HUES48 (cell line): ENCODE data around the gene TICRR.

ENCODE experiments used
- H3K27ac ChIP-seq: one replicate; pipeline ENCODE4 v1.7.0; 2013; ENCODE audit warnings: low read depth, low read length, inconsistent platforms
- H3K27me3 ChIP-seq: 2 replicates; pipeline ENCODE4 v1.6.1; 2013; ENCODE audit warnings: mild to moderate bottlenecking, low read length; ENCODE audit not compliant: control insufficient read depth, insufficient read depth
- H3K36me3 ChIP-seq: 2 replicates; pipeline ENCODE4 v1.6.1; 2013; ENCODE audit warnings: low read length; ENCODE audit not compliant: control insufficient read depth, insufficient read depth
- H3K4me1 ChIP-seq: 2 replicates; pipeline ENCODE4 v1.6.1; 2013; ENCODE audit warnings: mild to moderate bottlenecking, low read length; ENCODE audit not compliant: control insufficient read depth, insufficient read depth
- H3K4me3 ChIP-seq: 2 replicates; pipeline ENCODE4 v1.5.1; 2013; ENCODE audit warnings: mild to moderate bottlenecking, low read depth, low read length
- H3K9ac ChIP-seq: 2 replicates; pipeline ENCODE4 v1.6.1; 2013; ENCODE audit warnings: mild to moderate bottlenecking, low read depth, low read length, moderate library complexity
- H3K9me3 ChIP-seq: 2 replicates; pipeline ENCODE4 v1.6.1; 2013; ENCODE audit warnings: low read length; ENCODE audit not compliant: control insufficient read depth, insufficient read depth

TICRR gene

GRCh38 chr15:89629829-89630228, 54.6 kb downstream of the TICRR start:
- Histone ChIP-seq H3K27ac (no peak overlapping the region), H3K9me3 (peaks cover 15% of the 10 kb centered on the region), H3K27me3 (no peaks in the 10 kb centered on the region), H3K4me1 (no peaks in the 10 kb centered on the region), H3K36me3 (peaks cover 87% of the 10 kb centered on the region), H3K9ac (no peak overlapping the region), H3K4me3 (no peak overlapping the region)

- Histone ChIP-seq H3K9ac (no peak overlapping the region), H3K4me3 (no peak overlapping the region), H3K27me3 (no peaks in the 10 kb centered on the region), H3K9me3 (peaks cover 15% of the 10 kb centered on the region), H3K36me3 (peaks cover 82% of the 10 kb centered on the region), H3K4me1 (no peaks in the 10 kb centered on the region), H3K27ac (no peak overlapping the region)
These were observed 55.0 kb downstream of the TICRR start for GRCh38 chr15:89630260-89630659.

GRCh38 chr15:89630974-89631901, 56.0 kb downstream of the TICRR start:
- Histone ChIP-seq H3K4me1 (no peaks in the 10 kb centered on the region), H3K4me3 (no peak overlapping the region), H3K9me3 (peaks cover 15% of the 10 kb centered on the region), H3K27ac (no peak overlapping the region), H3K36me3 (peaks cover 73% of the 10 kb centered on the region), H3K27me3 (no peaks in the 10 kb centered on the region), H3K9ac (no peak overlapping the region)

GRCh38 chr15:89631902-89632264, 56.6 kb downstream of the TICRR start:
- Histone ChIP-seq H3K9ac (no peak overlapping the region), H3K27ac (no peak overlapping the region), H3K36me3 (peaks cover 66% of the 10 kb centered on the region), H3K27me3 (no peaks in the 10 kb centered on the region), H3K9me3 (peaks cover 15% of the 10 kb centered on the region), H3K4me1 (no peaks in the 10 kb centered on the region), H3K4me3 (no peak overlapping the region)

GRCh38 chr15:89632563-89633430, 57.5 kb downstream of the TICRR start:
- peaks cover 15% of the 10 kb centered on the region for H3K9me3 ChIP-seq
- H3K4me3 ChIP-seq = no peak overlapping the region
- H3K36me3 ChIP-seq = peaks cover 57% of the 10 kb centered on the region
- no peak overlapping the region for H3K9ac ChIP-seq
- H3K27me3 ChIP-seq = no peaks in the 10 kb centered on the region
- no peak overlapping the region for H3K27ac ChIP-seq
- no peaks in the 10 kb centered on the region for H3K4me1 ChIP-seq

GRCh38 chr15:89633585-89633984, 58.3 kb downstream of the TICRR start:
- Histone ChIP-seq H3K4me3 (no peak overlapping the region; the same call in 1 of the 2 replicates), H3K27ac (no peak overlapping the region), H3K9ac (no peak overlapping the region), H3K9me3 (peaks cover 15% of the 10 kb centered on the region), H3K4me1 (no peaks in the 10 kb centered on the region), H3K36me3 (peaks cover 49% of the 10 kb centered on the region), H3K27me3 (no peaks in the 10 kb centered on the region)

GRCh38 chr15:89640245-89640644, 65.0 kb downstream of the TICRR start:
- Histone ChIP-seq H3K27me3 (no peaks in the 10 kb centered on the region), H3K4me1 (no peaks in the 10 kb centered on the region), H3K4me3 (no peak overlapping the region), H3K27ac (no peak overlapping the region), H3K9ac (no peak overlapping the region), H3K36me3 (peaks cover 42% of the 10 kb centered on the region), H3K9me3 (no peaks in the 10 kb centered on the region)

GRCh38 chr15:89641053-89641452, 65.8 kb downstream of the TICRR start:
- H3K27me3 ChIP-seq = no peaks in the 10 kb centered on the region
- H3K4me3 ChIP-seq = no peak overlapping the region
- H3K27ac ChIP-seq = no peak overlapping the region
- no peak overlapping the region for H3K9ac ChIP-seq
- H3K9me3 ChIP-seq = no peaks in the 10 kb centered on the region
- H3K4me1 ChIP-seq = no peaks in the 10 kb centered on the region
- peaks cover 50% of the 10 kb centered on the region for H3K36me3 ChIP-seq

- H3K9ac ChIP-seq = no peak overlapping the region
- no peaks in the 10 kb centered on the region for H3K4me1 ChIP-seq
- H3K27ac ChIP-seq = no peak overlapping the region
- H3K4me3 ChIP-seq = no peak overlapping the region
- H3K36me3 ChIP-seq = peaks cover 58% of the 10 kb centered on the region
- H3K9me3 ChIP-seq = no peaks in the 10 kb centered on the region
- H3K27me3 ChIP-seq = no peaks in the 10 kb centered on the region
These were observed 66.8 kb downstream of the TICRR start for GRCh38 chr15:89642106-89642505.

- Histone ChIP-seq H3K4me1 (no peaks in the 10 kb centered on the region), H3K9ac (no peak overlapping the region), H3K27ac (no peak overlapping the region), H3K4me3 (no peak overlapping the region), H3K27me3 (no peaks in the 10 kb centered on the region), H3K36me3 (peaks cover 59% of the 10 kb centered on the region), H3K9me3 (no peaks in the 10 kb centered on the region)
These were observed 70.4 kb downstream of the TICRR start for GRCh38 chr15:89645680-89646079.
